HEK293T (cell line): ENCODE data around the gene ARX.

Experiments
- CTCF ChIA-PET: fragments of 350-600 bp; formaldehyde crosslinking; extraction: SDS; loops from one replicate; lab custom pipeline; 2021; ENCODE audit warnings: antibody characterized with exemption, inconsistent platforms; lab: Yijun Ruan, JAX
- POLR2A ChIA-PET: fragments of 350-600 bp; formaldehyde crosslinking; extraction: SDS; loops from one replicate; lab custom pipeline; 2020; ENCODE audit warnings: antibody characterized with exemption, inconsistent platforms; lab: Yijun Ruan, JAX
- DNase-seq: peaks from one replicate; pipeline ENCODE4 v3.0.0; 2012; ENCODE audit warnings: mixed read lengths; ENCODE audit errors: extremely low spot score
- ARNT ChIP-seq: fragments of 450-650 bp; IDR thresholded peaks from 2 replicates; pipeline ENCODE4 v1.6.1; 2017; ENCODE audit warnings: mild to moderate bottlenecking
- BHLHE40 ChIP-seq: fragments of 450-650 bp; IDR thresholded peaks from 2 replicates; pipeline ENCODE4 v1.6.1; 2016; ENCODE audit warnings: mild to moderate bottlenecking, moderate library complexity, borderline replicate concordance
- CTBP1 ChIP-seq: fragments of 450-650 bp; IDR thresholded peaks from 2 replicates; pipeline ENCODE4 v1.6.1; 2016; ENCODE audit warnings: borderline replicate concordance
- ELF4 ChIP-seq: fragments of 450-650 bp; IDR thresholded peaks from 2 replicates; pipeline ENCODE4 v1.6.1; 2017; ENCODE audit warnings: antibody characterized with exemption
- FOXA1 ChIP-seq: fragments of 450-650 bp; IDR thresholded peaks from 2 replicates; pipeline ENCODE4 v1.6.1; 2016; ENCODE audit warnings: mild to moderate bottlenecking
- FOXK2 ChIP-seq: fragments of 450-650 bp; IDR thresholded peaks from 2 replicates; pipeline ENCODE4 v1.6.1; 2016; ENCODE audit warnings: mild to moderate bottlenecking
- FOXM1 ChIP-seq: fragments of 450-650 bp; IDR thresholded peaks from 2 replicates; pipeline ENCODE4 v1.6.1; 2017; ENCODE audit warnings: mild to moderate bottlenecking, borderline replicate concordance
- HDGF ChIP-seq: fragments of 450-650 bp; IDR thresholded peaks from 2 replicates; pipeline ENCODE4 v1.6.1; 2017; ENCODE audit warnings: antibody characterized with exemption, borderline replicate concordance
- L3MBTL2 ChIP-seq: fragments of 450-650 bp; conservative IDR thresholded peaks from 2 replicates; pipeline ENCODE4 v1.6.1; 2016; ENCODE audit warnings: mild to moderate bottlenecking
- LEF1 ChIP-seq: fragments of 450-650 bp; IDR thresholded peaks from 2 replicates; pipeline ENCODE4 v1.6.1; 2017; ENCODE audit warnings: mild to moderate bottlenecking, borderline replicate concordance
- NFRKB ChIP-seq: fragments of 450-650 bp; IDR thresholded peaks from 2 replicates; pipeline ENCODE4 v1.6.1; 2016; ENCODE audit warnings: mild to moderate bottlenecking, moderate library complexity
- SP1 ChIP-seq: fragments of 450-650 bp; IDR thresholded peaks from 2 replicates; pipeline ENCODE4 v1.6.1; 2017
- SUZ12 ChIP-seq: fragments of 450-650 bp; IDR thresholded peaks from 2 replicates; pipeline ENCODE4 v1.6.1; 2016; ENCODE audit warnings: mild to moderate bottlenecking
- TARDBP ChIP-seq: fragments of 450-650 bp; IDR thresholded peaks from 2 replicates; pipeline ENCODE4 v1.6.1; 2016
- ZNF384 ChIP-seq: fragments of 450-650 bp; IDR thresholded peaks from 2 replicates; pipeline ENCODE4 v1.6.1; 2016
- TF ChIP-seq, protein P1 (sequence below): fragments of 450-650 bp; IDR thresholded peaks from 2 replicates; pipeline ENCODE4 v1.6.1; 2016

ARX gene

DNA sequence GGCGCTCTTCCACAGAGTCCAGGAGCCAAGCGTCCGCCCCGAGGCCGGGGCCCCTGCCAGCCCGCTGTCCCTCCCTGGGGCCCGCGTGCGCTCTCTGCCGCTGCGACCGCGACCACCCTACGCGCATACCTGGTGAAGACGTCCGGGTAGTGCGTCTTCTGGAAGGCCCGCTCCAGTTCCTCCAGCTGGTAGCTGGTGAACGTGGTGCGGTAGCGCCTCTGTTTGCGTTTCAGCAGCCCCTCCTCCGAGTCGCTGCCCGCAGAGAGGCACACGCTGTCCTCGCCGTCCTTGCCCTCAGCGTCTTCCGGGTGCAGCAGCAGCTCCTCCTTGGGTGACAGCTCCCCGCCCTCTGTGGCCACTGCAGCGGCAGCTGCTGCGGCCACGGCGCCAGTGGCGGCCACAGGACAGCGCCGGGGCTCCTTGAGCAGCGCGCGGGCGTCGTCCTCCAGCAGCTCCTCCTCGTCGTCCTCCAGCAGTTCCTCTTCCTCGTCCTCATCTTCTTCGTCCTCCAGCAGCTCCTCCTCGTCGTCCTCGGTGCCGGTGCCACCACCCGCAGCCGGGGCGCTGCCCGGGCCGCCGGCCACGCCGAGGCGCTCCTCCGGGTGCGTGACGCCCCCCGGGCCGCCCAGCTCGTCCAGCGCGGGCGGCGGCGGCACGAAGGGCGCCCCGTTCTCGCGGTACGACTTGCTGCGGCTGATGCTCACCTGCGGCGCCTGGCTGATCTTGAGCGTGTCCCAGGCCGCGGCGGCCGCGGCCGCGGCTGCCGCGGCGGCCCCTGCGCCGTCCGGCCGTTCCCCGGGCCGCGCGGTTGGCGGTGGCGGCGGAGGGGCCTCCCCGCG is 2.8 kb downstream of the ARX start:
- TF ChIP-seq NFRKB (no peak), HDGF (no peak), ARNT (no peak), SP1 (no peak), SUZ12 (no peak), FOXK2 (no peak), BHLHE40 (no peak), CTBP1 (no peak)
- TF ChIP-seq, protein P1, sequence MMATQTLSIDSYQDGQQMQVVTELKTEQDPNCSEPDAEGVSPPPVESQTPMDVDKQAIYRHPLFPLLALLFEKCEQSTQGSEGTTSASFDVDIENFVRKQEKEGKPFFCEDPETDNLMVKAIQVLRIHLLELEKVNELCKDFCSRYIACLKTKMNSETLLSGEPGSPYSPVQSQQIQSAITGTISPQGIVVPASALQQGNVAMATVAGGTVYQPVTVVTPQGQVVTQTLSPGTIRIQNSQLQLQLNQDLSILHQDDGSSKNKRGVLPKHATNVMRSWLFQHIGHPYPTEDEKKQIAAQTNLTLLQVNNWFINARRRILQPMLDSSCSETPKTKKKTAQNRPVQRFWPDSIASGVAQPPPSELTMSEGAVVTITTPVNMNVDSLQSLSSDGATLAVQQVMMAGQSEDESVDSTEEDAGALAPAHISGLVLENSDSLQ: no peak
- CTCF ChIA-PET: no interaction called here
- DNase-seq: no peak
- POLR2A ChIA-PET: no interaction called here

DNA sequence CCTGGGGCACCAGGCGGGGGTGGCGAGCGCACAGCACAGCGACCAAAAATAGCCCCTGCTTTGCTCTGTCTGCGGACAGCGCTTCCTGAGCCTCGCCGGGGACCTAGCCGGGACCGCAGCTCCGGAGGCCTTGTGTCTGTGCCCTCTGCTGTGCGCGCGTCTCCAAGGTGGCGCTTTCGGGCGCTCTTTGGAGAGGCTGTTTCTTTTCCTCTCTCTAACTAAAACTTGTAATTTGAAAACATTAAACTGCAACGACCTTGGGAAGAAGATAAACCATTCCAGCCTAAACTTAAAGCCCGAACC is 3.4 kb downstream of the ARX start:
- ChIA-PET POLR2A (no interaction called here), CTCF (no interaction called here)
- TF ChIP-seq ARNT (no peak), FOXK2 (no peak), L3MBTL2 (no peak), HDGF (no peak), CTBP1 (no peak)
- no peak for DNase-seq

DNA sequence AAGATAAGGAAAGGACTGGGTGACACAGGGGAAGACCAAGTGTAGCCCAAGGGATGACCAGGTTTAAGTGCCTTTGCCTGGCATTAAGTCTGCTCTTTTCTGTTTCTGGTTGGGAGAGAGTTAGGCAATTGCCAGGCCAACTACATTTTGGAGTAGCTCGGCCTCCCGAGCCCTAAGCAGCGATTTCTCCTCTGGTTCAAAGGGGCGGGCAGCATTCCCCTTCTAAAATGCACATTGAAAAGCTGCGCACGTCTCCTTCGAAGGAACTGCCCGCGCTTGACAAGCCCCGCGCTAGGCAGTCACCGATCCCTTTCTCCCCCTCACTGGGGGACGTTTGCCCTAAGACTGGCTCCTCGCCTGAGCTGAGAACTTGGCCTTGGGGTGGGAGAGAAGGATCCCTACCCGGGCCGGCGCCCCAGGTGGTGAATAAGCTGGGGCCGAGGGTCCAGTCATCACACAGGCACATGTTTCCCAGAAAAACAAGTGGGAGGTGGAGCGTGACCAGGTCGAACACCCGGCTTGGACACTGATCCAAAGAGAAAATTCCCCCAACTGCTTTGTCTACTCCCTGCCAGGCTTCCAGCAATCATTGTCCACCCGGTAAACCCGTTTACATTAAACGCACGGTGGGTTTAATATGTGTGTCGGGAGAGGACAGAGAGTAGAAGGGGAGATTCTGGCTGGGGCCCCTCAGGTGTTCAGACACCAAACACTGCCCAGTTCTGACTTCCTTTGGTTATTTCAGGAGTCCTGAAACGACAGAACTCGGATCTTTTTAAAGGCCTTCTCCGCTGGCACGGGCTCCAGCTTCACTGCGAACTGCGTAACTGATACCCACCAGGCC is 4.0 kb downstream of the ARX start:
- POLR2A ChIA-PET: no interaction called here
- CTCF ChIA-PET: no interaction called here
- TF ChIP-seq ARNT (no peak), FOXA1 (no peak), BHLHE40 (no peak), CTBP1 (no peak), LEF1 (no peak), ZNF384 (no peak), SP1 (no peak), SUZ12 (no peak), L3MBTL2 (no peak), TARDBP (no peak), FOXK2 (no peak), HDGF (no peak), ELF4 (no peak), FOXM1 (no peak), NFRKB (no peak)
- TF ChIP-seq, protein P1: no peak
- no peak for DNase-seq

DNA sequence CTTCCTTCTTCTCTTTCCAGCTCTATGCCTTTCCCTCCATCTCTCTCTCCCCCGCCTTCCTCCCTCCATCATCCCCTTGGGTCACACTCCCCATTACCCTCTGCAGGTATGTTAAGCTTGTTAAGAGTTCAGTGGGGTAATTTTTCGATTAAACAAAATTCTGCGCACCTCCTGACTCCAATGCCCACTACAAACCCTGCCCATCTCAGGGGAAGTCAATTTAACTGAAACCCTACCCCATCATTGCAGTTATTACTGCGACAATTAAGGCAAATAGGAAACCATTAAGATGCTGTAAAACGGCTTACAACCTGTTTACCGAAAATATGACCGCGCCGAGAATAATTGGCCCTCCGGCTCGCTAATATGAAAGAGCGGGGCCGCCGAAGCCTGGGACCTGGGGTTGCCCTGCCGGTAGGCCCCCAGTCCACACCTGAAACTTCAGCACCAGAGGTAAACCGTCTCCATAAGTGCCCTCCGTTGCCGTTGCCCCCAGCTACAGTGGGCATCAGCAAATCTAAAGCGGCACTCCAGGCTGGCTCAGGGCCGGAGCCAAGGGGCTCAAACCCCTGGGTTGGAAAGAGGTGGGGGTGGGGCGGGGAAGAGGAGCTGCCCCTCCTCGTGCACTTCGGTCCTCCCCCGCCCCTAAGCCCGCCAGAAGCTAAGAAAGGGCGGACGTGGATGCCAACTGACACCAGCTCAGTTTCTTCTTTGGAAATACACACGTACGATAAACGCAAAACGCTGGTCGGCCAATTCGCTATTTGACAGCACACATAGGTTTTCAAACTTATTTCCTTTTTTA is 4.8 kb downstream of the ARX start:
- DNase-seq: no peak
- ChIA-PET POLR2A (no interaction called here), CTCF (no interaction called here)
- TF ChIP-seq, protein P1: no peak
- TF ChIP-seq NFRKB: no peak

DNA sequence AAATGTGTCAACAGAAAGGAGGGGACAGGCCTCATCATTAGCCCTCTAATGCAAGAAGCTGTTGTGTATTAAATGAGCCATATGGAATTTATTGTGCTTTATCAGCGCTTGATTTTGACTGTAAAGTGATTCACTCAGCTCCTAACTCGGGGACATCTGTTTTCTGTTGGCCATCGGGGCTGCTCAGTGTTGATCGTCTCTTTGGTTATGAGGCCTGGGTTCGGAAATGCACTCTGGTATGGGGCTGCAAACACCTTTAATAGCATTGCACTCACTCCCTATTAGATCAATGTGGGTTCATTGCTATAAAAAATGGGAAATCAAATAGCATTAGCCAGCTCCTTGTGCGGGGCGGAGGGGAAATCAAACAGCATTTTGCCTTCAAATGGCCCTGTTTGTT is 6.4 kb downstream of the ARX start:
- DNase-seq: no peak
- ChIA-PET CTCF (interaction anchor here (1.0 kb wide), 1 partner anchor 135 kb away, joined by 3 read pairs; no protein-coding TSS in a partner anchor), POLR2A (no interaction called here)
- TF ChIP-seq ZNF384: no peak
- TF ChIP-seq FOXM1: no peak
